Activated CD8-positive, alpha-beta T cell treated with anti-CD3 and anti-CD28 coated beads for 36 hours (primary cell): ENCODE results near the gene TMEM200C. TPM values are rescaled to one million over a fixed set of nuclear protein-coding genes. Genes with fewer than 3 reads are reported as not detected.

Source experiments
- ATAC-seq: fragments of 200-7000 bp; cut with Tn5 transposase; one replicate; pipeline ENCODE4 v1.10.0; 2021; ENCODE audit warnings: mild to moderate bottlenecking, moderate library complexity
- CTCF ChIA-PET: fragments of 350-600 bp; sonication (Branson Sonifier 250); formaldehyde crosslinking; loops from one replicate; lab custom pipeline; 2021; ENCODE audit warnings: antibody characterized with exemption; lab: Charles Lee
- POLR2A ChIA-PET: fragments of 350-600 bp; sonication (Branson Sonifier 250); formaldehyde crosslinking; loops from one replicate; lab custom pipeline; 2021; ENCODE audit warnings: antibody characterized with exemption; lab: Charles Lee
- DNase-seq: peaks from one replicate; pipeline ENCODE4 v3.0.0-alpha.2; 2020
- H3K27ac Mint-ChIP-seq: one replicate; pipeline ENCODE4 v1.8.0; 2021; ENCODE audit warnings: mild to moderate bottlenecking, mixed read lengths
- H3K27me3 Mint-ChIP-seq: one replicate; pipeline ENCODE4 v1.8.0; 2021; ENCODE audit warnings: mixed read lengths
- H3K36me3 Mint-ChIP-seq: one replicate; pipeline ENCODE4 v1.8.0; 2021; ENCODE audit warnings: low read depth, mixed read lengths
- H3K4me1 Mint-ChIP-seq: one replicate; pipeline ENCODE4 v1.8.0; 2021; ENCODE audit warnings: low read depth, mixed read lengths
- H3K4me3 Mint-ChIP-seq: one replicate; pipeline ENCODE4 v1.8.0; 2021; ENCODE audit warnings: mild to moderate bottlenecking, moderate library complexity, mixed read lengths
- H3K9me3 Mint-ChIP-seq: one replicate; pipeline ENCODE4 v1.8.0; 2021; ENCODE audit warnings: mixed read lengths
- intact Hi-C: fragments of 100-400 bp; cut with micrococcal nuclease; formaldehyde crosslinking; loops from one replicate; pipeline ENCODE4 v1.10.0; 2022
- total RNA-seq, 2 experiments: library from RNA; stranded (reverse); gene quantifications; one replicate each; pipeline ENCODE4 v1.2.3, GENCODE V29; 2021
- TF ChIP-seq, protein P1 (sequence below): fragments of 200-600 bp; IDR thresholded peaks from one replicate; pipeline ENCODE4 v1.8.0; 2022; ENCODE audit warnings: antibody characterized with exemption, mild to moderate bottlenecking

TMEM200C gene
- total RNA-seq, 2 experiments from 2014 or later = not detected

DNA sequence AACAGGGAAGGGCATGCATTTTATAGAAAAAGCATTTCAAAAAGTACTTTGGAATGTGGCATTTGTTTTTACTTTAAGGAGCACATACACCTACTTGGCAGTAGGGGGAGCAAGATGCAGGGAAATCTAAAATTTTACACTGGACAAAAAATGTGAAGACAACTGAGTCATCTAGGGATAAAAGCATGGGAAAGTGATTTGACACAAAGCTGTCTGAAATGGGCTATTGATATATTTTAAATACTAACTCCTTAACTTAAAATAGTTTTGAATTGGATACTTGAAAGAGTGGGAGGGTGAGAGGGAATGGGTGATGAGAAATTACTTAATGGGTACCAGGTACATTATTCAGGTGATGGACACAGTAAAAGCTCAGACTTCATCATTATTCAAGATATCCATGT, 15.8 kb downstream of the TMEM200C start:
- TF ChIP-seq, protein P1, sequence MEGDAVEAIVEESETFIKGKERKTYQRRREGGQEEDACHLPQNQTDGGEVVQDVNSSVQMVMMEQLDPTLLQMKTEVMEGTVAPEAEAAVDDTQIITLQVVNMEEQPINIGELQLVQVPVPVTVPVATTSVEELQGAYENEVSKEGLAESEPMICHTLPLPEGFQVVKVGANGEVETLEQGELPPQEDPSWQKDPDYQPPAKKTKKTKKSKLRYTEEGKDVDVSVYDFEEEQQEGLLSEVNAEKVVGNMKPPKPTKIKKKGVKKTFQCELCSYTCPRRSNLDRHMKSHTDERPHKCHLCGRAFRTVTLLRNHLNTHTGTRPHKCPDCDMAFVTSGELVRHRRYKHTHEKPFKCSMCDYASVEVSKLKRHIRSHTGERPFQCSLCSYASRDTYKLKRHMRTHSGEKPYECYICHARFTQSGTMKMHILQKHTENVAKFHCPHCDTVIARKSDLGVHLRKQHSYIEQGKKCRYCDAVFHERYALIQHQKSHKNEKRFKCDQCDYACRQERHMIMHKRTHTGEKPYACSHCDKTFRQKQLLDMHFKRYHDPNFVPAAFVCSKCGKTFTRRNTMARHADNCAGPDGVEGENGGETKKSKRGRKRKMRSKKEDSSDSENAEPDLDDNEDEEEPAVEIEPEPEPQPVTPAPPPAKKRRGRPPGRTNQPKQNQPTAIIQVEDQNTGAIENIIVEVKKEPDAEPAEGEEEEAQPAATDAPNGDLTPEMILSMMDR = peak; percentile 77
- ATAC-seq (no peak), DNase-seq (no peak)
- Mint-ChIP-seq H3K4me1 (no peaks in the 10 kb centered on the region), H3K9me3 (no peaks in the 10 kb centered on the region), H3K36me3 (no peaks in the 10 kb centered on the region), H3K27ac (no peak overlapping the region), H3K27me3 (peaks cover 10% of the 10 kb centered on the region), H3K4me3 (no peak overlapping the region)
- intact Hi-C loops = no loop called here
- POLR2A ChIA-PET = no interaction called here
- CTCF ChIA-PET = interaction anchor here (0.8 to 1.8 kb wide), 6 partner anchors 10 to 642 kb away, joined by 4 to 8 read pairs (median 5); no protein-coding TSS in a partner anchor

GRCh38 chr18:5876891-5877290, 18.4 kb downstream of the TMEM200C start:
- Mint-ChIP-seq H3K4me3 (no peak overlapping the region), H3K4me1 (no peaks in the 10 kb centered on the region), H3K27me3 (peaks cover 7% of the 10 kb centered on the region), H3K27ac (no peak overlapping the region), H3K36me3 (no peaks in the 10 kb centered on the region), H3K9me3 (no peaks in the 10 kb centered on the region)
- DNase-seq = no peak
- POLR2A ChIA-PET = no interaction called here
- intact Hi-C loops = no loop called here
- TF ChIP-seq, protein P1 = no peak
- ATAC-seq = no peak
- CTCF ChIA-PET = no interaction called here

- intact Hi-C loops = no loop called here
- ChIA-PET POLR2A (no interaction called here), CTCF (interaction anchor here (1.1 kb wide), 1 partner anchor 19 kb away, joined by 3 read pairs; no protein-coding TSS in a partner anchor)
- no peaks in the 10 kb centered on the region for H3K4me1 Mint-ChIP-seq
- ATAC-seq (no peak), DNase-seq (no peak)
- H3K27me3 Mint-ChIP-seq = peaks cover 5% of the 10 kb centered on the region
- TF ChIP-seq, protein P1 = no peak
- H3K36me3 Mint-ChIP-seq = no peaks in the 10 kb centered on the region
- no peak overlapping the region for H3K27ac Mint-ChIP-seq
- no peak overlapping the region for H3K4me3 Mint-ChIP-seq
- H3K9me3 Mint-ChIP-seq = no peaks in the 10 kb centered on the region
Observed at GRCh38 chr18:5874336-5874735, 21.0 kb downstream of the TMEM200C start.

DNA sequence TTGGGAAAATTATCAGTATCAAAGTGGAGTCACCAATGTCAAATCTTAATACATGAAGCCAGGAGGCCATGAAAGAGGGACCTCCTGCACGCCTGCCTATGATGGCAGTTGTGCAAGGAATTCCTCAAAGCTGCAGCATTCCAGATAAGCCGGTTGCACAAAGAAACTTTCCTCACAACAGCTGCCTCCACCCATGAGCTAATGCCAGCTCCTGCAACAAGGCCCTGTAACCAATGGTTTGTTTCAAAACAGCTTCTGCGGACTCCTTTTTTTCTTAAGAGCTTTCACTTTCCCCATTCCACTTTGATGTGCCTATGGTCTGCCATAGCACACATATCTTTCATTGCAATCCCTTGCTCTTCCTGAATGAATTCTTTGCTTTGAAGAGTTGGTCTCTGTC, 22.4 kb downstream of the TMEM200C start:
- ATAC-seq = no peak
- Mint-ChIP-seq H3K36me3 (no peaks in the 10 kb centered on the region), H3K4me1 (no peaks in the 10 kb centered on the region), H3K27me3 (no peaks in the 10 kb centered on the region), H3K9me3 (no peaks in the 10 kb centered on the region), H3K27ac (no peak overlapping the region), H3K4me3 (no peak overlapping the region)
- intact Hi-C loops = no loop called here
- DNase-seq = no peak
- POLR2A ChIA-PET = no interaction called here
- TF ChIP-seq, protein P1 = no peak
- CTCF ChIA-PET = no interaction called here

DNA sequence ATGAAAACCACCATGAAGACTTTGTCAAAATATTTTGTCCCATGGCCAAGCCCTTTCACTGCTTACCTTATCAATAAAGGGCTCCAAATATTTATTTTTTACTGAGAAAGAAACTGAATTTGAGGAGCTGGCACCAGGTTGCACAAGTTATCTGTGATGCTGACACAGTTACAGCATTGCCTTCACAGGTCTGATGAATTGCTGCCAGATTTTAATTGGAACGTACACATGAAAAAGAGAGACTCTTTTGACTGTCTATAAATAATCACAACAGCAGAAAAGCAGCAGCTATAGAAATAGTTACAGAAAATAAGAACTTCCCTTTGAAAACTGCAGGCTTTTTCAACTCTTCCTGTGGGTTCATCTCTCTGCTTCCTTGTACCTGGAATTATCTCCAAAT, 23.9 kb downstream of the TMEM200C start:
- Mint-ChIP-seq H3K4me3 (no peak overlapping the region), H3K27ac (no peak overlapping the region), H3K27me3 (no peaks in the 10 kb centered on the region), H3K4me1 (no peaks in the 10 kb centered on the region), H3K9me3 (no peaks in the 10 kb centered on the region), H3K36me3 (no peaks in the 10 kb centered on the region)
- DNase-seq (no peak), ATAC-seq (no peak)
- ChIA-PET CTCF (no interaction called here), POLR2A (no interaction called here)
- intact Hi-C loops = no loop called here
- TF ChIP-seq, protein P1 = no peak
